Hepatic stellate cell (primary cell): ENCODE data around the gene HOXD3.

Experiments
- DNase-seq: peaks from one replicate; pipeline ENCODE4 v3.0.0; 2011; ENCODE audit warnings: low spot score

HOXD3 gene

GRCh38 chr2:176149481-176149938 lies 7.6 kb upstream of the HOXD3 start:
- no peak for DNase-seq

- DNase-seq, result no peak
Observed at GRCh38 chr2:176149939-176150583, 7.0 kb upstream of the HOXD3 start.

- no peak for DNase-seq
Observed at GRCh38 chr2:176150584-176151441, 6.3 kb upstream of the HOXD3 start.

GRCh38 chr2:176151442-176152287 lies 5.4 kb upstream of the HOXD3 start, which contains the start of gene HOXD4:
Gene HOXD4 (plus strand): TSS chr2:176151550. CDS start chr2:176151634, 84 bp downstream.
- no peak for DNase-seq

DNA sequence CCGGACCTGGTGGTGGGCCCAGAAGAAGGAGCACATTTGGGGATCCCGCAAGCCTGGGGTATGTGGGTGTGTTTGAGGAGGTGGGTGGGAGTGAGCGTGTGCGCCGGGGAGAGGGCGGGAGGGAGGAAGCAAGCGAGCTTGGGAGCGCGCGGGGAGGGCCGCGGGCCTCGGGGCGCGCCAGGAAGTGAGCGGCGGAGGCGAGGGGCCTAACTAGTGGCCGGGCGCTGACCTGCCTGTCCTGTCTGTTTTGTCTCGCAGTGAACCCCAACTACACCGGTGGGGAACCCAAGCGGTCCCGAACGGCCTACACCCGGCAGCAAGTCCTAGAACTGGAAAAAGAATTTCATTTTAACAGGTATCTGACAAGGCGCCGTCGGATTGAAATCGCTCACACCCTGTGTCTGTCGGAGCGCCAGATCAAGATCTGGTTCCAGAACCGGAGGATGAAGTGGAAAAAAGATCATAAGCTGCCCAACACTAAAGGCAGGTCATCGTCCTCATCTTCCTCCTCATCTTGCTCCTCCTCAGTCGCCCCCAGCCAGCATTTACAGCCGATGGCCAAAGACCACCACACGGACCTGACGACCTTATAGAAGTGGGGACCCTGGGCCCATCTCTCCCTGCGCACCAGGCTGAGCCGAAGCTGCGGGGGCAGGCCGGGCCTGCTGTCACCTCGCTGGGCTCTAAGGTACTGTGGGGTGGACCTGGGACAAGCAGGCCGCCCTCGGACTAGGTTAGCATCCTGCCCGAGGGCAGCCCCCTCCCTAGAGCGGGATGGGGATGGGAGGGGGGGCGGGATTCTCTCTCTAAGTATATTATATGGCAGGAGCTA lies 4.5 kb upstream of the HOXD3 start:
- DNase-seq, result no peak

DNA sequence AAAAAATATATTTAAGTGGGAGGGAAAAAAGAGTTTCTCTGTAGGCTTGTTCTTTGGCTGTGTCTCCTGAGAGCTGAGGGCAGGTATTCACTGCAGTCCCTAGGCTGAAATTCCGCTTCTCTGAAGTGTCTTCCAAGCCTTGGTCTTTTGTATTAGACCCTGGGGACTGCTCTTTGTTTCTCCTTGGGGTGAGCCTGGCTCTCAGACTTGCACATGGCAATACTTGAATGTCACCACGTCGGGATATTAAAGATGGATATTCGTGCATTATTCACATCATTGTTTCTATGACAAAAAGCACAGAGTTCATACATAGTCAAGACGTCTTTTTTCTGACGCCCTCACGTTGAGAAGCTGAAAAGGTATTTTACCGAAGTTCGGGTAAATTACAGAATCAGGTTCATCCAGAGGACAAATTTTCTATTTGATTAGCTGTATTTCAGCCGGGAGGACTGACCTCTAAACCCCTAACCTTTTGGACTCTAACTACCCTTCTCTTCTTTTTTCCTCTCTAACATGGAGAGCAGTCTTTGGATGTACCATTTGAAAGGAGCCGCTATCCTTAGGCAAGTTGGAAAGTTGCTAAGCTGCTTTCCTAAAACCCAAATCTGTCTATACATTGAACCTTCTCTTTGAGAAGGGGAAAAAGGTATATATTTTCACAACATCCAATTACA lies 2.4 kb upstream of the HOXD3 start:
- DNase-seq, result no peak

DNA sequence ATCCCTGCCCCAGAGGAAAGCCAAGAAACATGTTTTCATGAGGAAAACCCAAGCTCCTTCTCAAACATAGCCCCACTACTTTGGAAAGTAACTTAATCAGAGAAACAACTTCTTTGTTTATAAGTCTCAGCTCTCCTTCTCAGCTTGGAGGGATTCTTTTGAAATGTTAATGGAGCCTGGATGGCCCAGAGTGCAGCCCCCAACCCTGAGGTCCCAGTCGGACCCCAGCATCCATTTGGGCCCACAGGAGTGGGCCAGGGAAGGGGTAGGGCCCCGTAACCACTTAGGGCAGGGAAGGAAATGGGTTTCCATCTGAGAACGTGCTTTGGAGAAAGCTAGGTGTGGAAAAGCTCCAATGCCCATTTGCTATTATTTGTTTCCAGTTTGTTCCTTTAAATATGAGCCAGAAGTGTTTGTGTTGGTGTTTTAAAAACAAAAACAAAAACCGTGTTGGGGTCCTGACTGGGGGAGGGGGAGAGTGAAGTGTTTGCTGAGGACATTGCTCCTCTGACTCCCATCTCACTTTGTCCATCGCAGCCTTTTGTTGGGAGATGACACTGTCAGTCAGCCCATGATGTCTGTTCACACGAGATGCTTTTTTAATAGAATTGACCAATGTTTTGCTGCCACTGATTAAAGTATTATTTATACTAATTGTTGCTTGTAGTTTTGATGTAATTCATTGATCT lies 1.6 kb upstream of the HOXD3 start:
- no peak for DNase-seq

GRCh38 chr2:176156301-176156806 lies 753 bp upstream of the HOXD3 start:
- no peak for DNase-seq

DNA sequence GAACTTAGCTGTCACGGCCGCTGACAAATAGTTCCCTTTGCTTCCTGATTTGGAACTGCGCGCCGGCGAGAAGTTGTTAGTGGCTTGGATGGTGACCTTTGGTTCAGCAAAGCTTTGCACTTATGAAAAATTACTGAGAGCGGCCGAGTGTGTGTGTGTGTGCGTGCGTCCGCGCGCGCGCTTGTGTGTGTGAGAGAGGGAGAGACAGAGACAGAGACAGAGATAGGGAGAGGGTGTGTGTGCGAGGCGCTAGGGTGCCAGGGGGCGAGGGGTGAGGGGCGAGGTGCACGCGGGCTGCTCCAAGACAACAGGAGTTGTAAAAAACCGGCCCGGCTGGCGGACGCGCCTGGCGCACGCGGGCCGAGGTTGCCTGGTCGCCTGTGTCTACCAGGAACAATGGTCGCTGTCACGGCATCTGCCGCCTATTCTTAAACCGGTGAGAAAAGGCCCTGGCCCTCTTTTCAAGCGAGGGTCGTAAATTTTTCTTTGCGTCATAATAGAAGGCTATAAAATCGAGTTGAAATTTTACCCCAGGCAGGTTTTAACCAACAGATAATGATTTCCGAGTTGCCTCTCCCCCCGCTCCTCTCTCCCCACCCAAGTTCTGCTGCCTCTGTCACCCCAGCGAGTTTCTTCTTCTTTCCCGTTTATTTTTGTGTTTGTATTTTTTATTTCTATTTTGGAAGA lies 535 bp downstream of the HOXD3 start:
- no peak for DNase-seq

GRCh38 chr2:176158186-176158591 lies 1.1 kb downstream of the HOXD3 start:
- no peak for DNase-seq

- DNase-seq, result no peak
Observed at GRCh38 chr2:176158855-176159662, 2.0 kb downstream of the HOXD3 start.

DNA sequence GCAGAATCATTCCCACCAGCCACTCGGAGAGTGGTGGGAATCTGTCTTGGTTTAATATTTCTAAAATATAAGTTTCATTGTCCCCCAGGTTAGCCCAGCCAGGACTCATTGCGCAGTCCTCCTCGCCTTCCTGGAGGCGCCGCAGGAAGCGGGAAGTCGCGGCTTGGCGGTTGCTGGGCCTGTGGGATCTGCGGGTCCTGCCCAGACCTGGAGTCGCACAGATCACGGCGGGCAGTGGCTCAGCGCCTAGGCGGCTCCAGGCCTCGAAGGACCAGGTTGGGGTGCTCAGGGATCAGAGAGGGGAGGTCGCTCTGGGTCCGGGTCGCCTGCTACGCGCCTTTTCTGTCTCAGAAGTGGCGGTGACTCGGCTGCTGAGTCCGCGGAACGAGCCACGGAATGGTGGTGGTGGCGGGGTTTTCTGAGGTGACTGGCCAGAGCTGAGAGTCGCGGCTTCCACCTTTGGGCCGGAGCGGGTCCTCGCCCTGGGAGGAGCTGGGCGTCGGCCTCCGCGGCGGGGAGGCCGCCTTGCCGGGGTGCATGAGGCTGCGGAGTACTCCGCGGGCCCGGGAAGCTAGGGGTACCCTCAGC lies 2.6 kb downstream of the HOXD3 start:
- no peak for DNase-seq

DNA sequence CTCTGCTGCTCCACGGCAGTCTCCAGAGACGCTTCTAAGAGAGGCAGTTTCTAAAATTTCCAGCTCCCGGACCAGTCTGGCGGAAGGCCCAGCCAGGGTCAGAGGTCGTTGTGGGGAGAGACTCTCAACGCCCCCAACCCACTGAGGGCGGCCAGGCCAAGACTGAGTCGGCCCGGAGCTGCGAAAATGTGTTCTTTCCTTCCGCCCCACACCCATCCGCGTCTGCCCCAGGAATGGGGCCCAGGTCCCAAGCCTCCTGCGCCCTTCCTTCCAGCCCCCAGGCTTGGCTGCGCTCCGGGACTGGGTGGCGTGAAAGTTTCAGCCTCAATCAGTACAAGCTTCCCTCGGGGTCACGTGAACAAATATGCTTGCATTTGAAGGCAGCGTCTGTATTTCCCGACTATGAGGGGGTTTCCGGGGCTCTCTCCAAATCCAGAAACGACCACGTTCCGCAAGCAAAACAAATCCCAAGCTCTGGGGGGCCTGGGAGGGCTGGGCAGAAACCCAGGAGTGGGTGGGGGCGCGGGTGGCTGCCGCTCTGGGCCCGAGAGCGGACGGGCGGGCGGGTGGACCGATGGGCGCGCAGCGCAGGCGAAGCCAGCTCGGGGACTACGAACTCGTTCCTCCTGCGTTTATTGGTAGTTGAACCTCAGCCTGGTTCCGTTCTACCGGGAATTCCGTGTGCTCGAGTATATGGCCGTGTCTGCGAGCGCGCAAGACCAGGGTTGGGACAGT lies 3.3 kb downstream of the HOXD3 start:
- no peak for DNase-seq

GRCh38 chr2:176160986-176161824 lies 4.1 kb downstream of the HOXD3 start:
- no peak for DNase-seq

DNA sequence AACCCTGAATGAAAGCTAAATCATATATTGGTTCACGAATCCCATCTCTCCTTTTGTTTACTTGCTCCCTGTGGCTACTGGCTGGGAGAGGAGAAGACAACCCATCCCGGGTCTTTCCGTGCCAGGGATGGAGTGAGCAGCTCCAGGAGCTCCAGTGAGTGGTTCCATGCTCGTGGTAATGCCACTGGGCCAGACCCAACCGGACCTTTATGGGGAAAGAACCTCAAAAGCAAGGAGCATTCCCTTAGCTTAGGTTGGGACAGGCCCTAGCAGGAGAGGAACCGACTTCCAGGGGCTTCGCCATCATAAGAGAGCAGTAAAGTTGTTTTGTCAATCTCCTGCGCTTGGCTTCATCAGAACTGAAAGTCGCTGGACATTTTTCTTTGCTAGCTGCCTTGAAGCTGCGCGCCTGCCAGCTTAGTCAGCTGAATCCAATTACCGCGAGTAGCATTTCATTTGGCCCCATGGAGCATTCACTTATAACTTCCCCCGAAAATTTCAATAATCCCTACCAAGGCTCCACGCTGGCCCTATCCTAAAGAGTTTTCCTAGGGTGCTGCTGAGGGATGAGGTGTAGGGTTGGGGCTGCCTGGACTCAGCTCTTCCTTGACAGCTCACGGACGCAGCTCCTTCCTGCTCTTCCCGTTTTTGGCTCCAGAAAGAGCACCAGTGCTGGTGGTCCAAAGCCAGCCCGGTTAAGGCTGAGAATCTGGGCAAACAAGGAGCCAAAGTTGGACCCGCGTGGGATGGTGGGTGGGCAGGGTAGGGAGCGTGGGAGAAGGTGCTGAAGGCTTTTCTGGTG lies 4.9 kb downstream of the HOXD3 start:
- no peak for DNase-seq
